ENCODE data around the gene SERPINA1. TPM values are rescaled to one million over a fixed set of nuclear protein-coding genes. Genes with fewer than 3 reads are reported as not detected.
A peak's percentile ranks its signal among the peaks of the same experiment; 100 is the strongest.

The SERPINA1 gene
- not detected in 2 replicates for total RNA-seq (2013; cell fraction: nucleolus; rRNA removed)
- total RNA-seq (2014; rRNA removed) (0.40 and 0.87 TPM in 2 replicates), total RNA-seq (2014; rRNA removed; fragmentation: Illumina TruSeq; extraction: Trizol) (0.45 and 0.60 TPM in 2 replicates), total RNA-seq (2021) (5.1 and 6.6 TPM in 2 replicates), polyA plus RNA-seq (2011; rRNA removed) (3.1 and 3.5 TPM in 2 replicates), polyA plus RNA-seq (2014; fragmentation: Illumina TruSeq; extraction: Trizol) (0.36 and 0.90 TPM in 2 replicates), polyA plus RNA-seq (2014; fragmentation: Nextera tagmentation; extraction: Ambion mirVana) (under 1 TPM; 0.29 to 0.62 TPM), polyA plus RNA-seq (2014; rRNA removed) (0.33 and 1.0 TPM in 2 replicates), polyA plus RNA-seq (2016; fragmentation: Nextera tagmentation; extraction: Ambion mirVana) (under 1 TPM; 0.16 to 0.17 TPM), polyA minus RNA-seq (2011; rRNA and poly(A)+ RNA removed) (4.6 and 6.6 TPM in 2 replicates), Bru-seq, nascent RNA (percentile 29 among the genes with signal in this experiment), BruChase-seq, experiment 1, labeled RNA remaining after a 6-hour chase (percentile 31 among the genes with signal in this experiment), BruChase-seq, experiment 2, labeled RNA remaining after a 2-hour chase (percentile 24 among the genes with signal in this experiment)
- polyA plus RNA-seq (2011; ENCODE audit: low read depth): 0.31 TPM
- polyA plus RNA-seq (2011; cell fraction: cytosol; rRNA removed): 3.8 and 4.1 TPM in 2 replicates
- polyA plus RNA-seq (2011; cell fraction: nucleus; rRNA removed): 1.3 and 2.8 TPM in 2 replicates
- polyA plus RNA-seq (2012): 0.34 and 1.2 TPM in 2 replicates
- not detected in 2 replicates for polyA minus RNA-seq (2011; cell fraction: cytosol; rRNA and poly(A)+ RNA removed)
- 1.8 and 1.9 TPM in 2 replicates for polyA minus RNA-seq (2011; cell fraction: nucleus; rRNA and poly(A)+ RNA removed)
- long read RNA-seq, experiment 1, partial matches to known transcripts: 0 of 6 reads
- long read RNA-seq, experiment 1, other reads (novel, unspliced or antisense): 1 of 6 reads
- long read RNA-seq, experiment 2, partial matches to known transcripts: 0 of 5 reads
- long read RNA-seq, experiment 2, other reads (novel, unspliced or antisense): 0 of 5 reads

- peak; percentile 30 for ATAC-seq
- ChIA-PET SMC1A (ENCODE audit: uncharacterized antibody, unreplicated experiment) (no interaction called here), POLR2A (no interaction called here)
These were observed at the start of gene SERPINA1 for GRCh38 chr14:94388384-94389103. SERPINA1 (minus strand) TSS chr14:94388602; CDS start chr14:94383237, 5,365 bp downstream.

More at GRCh38 chr14:94388384-94389103, at the start of gene SERPINA1:
- 50% methylated on average over 18 of the region's 18 CpGs for WGBS (ENCODE audit: insufficient coverage, insufficient replicate concordance, low lambda C conversion rate, missing lambda C conversion rate)
- no peak within 1 kb of the TSS for H3K4me2 ChIP-seq (ENCODE audit: control insufficient read depth, insufficient read depth)
- TF ChIP-seq RAD21 (IDR thresholded peaks at IDR 0.05; ENCODE audit: insufficient read depth, low read depth, low read length) (no peak), ZNF207 (IDR thresholded peaks at IDR 0.05; ENCODE audit: borderline replicate concordance) (no peak), YBX1 (IDR thresholded peaks at IDR 0.05) (no peak), MTA2 (IDR thresholded peaks at IDR 0.05; ENCODE audit: low read depth) (no peak), NBN (IDR thresholded peaks at IDR 0.05) (no peak), USF1 (IDR thresholded peaks at IDR 0.05; ENCODE audit: borderline replicate concordance, extremely low read length, insufficient read depth, low read depth, low read length) (no peak), SIX5 (IDR thresholded peaks at IDR 0.05; ENCODE audit: low read depth, low read length, severe bottlenecking) (no peak), ZSCAN29 (IDR thresholded peaks at IDR 0.05) (no peak), RFX5 (IDR thresholded peaks at IDR 0.05; ENCODE audit: low read depth, low read length) (no peak), NFYB (IDR thresholded peaks at IDR 0.05; ENCODE audit: insufficient read depth, low read depth, low read length) (no peak), HCFC1 (IDR thresholded peaks at IDR 0.05; ENCODE audit: low read length) (no peak), E2F8 (IDR thresholded peaks at IDR 0.05; ENCODE audit: low read depth, partially characterized antibody) (no peak), ZZZ3 (IDR thresholded peaks at IDR 0.05; ENCODE audit: control insufficient read depth, insufficient read length, low read depth) (no peak), SKIL (IDR thresholded peaks at IDR 0.05; ENCODE audit: low read depth, poor library complexity, severe bottlenecking) (no peak), CEBPB (IDR thresholded peaks at IDR 0.05; ENCODE audit: borderline replicate concordance in 1 of 2, low read depth in 2 of 2, low read length in 2 of 2) (no peak)
- H3K27ac ChIP-seq (ENCODE audit: control insufficient read depth, insufficient read depth): no peak within 1 kb of the TSS
- no peaks in the 10 kb centered on the region for H3K79me2 ChIP-seq (ENCODE audit: control insufficient read depth, insufficient read depth, low read length)
- H4K20me1 ChIP-seq (ENCODE audit: control insufficient read depth, insufficient read depth): no peaks in the 10 kb centered on the region
- in situ Hi-C loops (cut with MboI): no loop called here
- no peak for DNase-seq (ENCODE audit: low read depth, low spot score)
- no peak within 1 kb of the TSS for H3K4me3 ChIP-seq
- BruUV-seq (replicated peaks): no TSS peak
- CTCF ChIA-PET: no interaction called here
- H3K36me3 ChIP-seq (ENCODE audit: control insufficient read depth in 2 of 2, insufficient read depth in 2 of 2, low read length in 1 of 2): no peaks in the 10 kb centered on the region
- H3K4me1 ChIP-seq (ENCODE audit: control insufficient read depth, insufficient read depth, low read length): no peaks in the 10 kb centered on the region; the same call in 1 of the 2 replicates
- RAD21 ChIA-PET (ENCODE audit: unreplicated experiment): no interaction called here
- no peak within 1 kb of the TSS for H3K9ac ChIP-seq (ENCODE audit: control insufficient read depth, insufficient read depth, low read length)
- no peak within 1 kb of the TSS for H2AFZ ChIP-seq (ENCODE audit: control insufficient read depth, low read depth, low read length)
- no peaks in the 10 kb centered on the region for H3K27me3 ChIP-seq (replicated peaks in 1 of 2; ENCODE audit: control insufficient read depth in 2 of 2, insufficient read depth in 2 of 2, low read length in 1 of 2)
- intact Hi-C loops (cut with micrococcal nuclease; ENCODE audit: unreplicated experiment): no loop called here
- H3K9me3 ChIP-seq (replicated peaks; ENCODE audit: control insufficient read depth, insufficient read depth, low read length): no peaks in the 10 kb centered on the region
- no peak for FAIRE-seq
